Measurements from ENCODE around the gene NPR2. TPM values are rescaled to one million over a fixed set of nuclear protein-coding genes. Genes with fewer than 3 reads are reported as not detected.
A peak's percentile ranks its signal among the peaks of the same experiment; 100 is the strongest.

Gene NPR2
- total RNA-seq, 6 experiments from 2014 or later: 2.8 to 34.5 (median 13.1) TPM

- TF ChIP-seq POLR2A (IDR thresholded peaks at IDR 0.05): no peak
- TF ChIP-seq, protein P1, sequence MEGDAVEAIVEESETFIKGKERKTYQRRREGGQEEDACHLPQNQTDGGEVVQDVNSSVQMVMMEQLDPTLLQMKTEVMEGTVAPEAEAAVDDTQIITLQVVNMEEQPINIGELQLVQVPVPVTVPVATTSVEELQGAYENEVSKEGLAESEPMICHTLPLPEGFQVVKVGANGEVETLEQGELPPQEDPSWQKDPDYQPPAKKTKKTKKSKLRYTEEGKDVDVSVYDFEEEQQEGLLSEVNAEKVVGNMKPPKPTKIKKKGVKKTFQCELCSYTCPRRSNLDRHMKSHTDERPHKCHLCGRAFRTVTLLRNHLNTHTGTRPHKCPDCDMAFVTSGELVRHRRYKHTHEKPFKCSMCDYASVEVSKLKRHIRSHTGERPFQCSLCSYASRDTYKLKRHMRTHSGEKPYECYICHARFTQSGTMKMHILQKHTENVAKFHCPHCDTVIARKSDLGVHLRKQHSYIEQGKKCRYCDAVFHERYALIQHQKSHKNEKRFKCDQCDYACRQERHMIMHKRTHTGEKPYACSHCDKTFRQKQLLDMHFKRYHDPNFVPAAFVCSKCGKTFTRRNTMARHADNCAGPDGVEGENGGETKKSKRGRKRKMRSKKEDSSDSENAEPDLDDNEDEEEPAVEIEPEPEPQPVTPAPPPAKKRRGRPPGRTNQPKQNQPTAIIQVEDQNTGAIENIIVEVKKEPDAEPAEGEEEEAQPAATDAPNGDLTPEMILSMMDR (IDR thresholded peaks at IDR 0.05): no peak
- H3K9me3 ChIP-seq: no peaks in the 10 kb centered on the region
- DNase-seq: no peak
- WGBS (ENCODE audit: insufficient coverage, low coverage, low lambda C conversion rate, missing lambda C conversion rate): 100% methylated on average over 2 of the region's 2 CpGs
- ATAC-seq: no peak
- no peaks in the 10 kb centered on the region for H3K27me3 ChIP-seq
- H3K27ac ChIP-seq: no peak overlapping the region
- H3K36me3 ChIP-seq: no peaks in the 10 kb centered on the region
- no peak overlapping the region for H3K4me3 ChIP-seq
- intact Hi-C loops (cut with DNase I): no loop called here
- peaks cover 0 to 17% (median 9%) of the 10 kb centered on the region in 4 donors for H3K4me1 ChIP-seq
Observed at GRCh38 chr9:35766997-35767396, 24.4 kb upstream of the NPR2 start.

- no peaks in the 10 kb centered on the region for H3K9me3 ChIP-seq
- peaks cover 0 to 18% (median 11%) of the 10 kb centered on the region in 4 donors for H3K4me1 ChIP-seq
- intact Hi-C loops (cut with DNase I): no loop called here
- DNase-seq (no peak), ATAC-seq (no peak)
- no peak overlapping the region for H3K27ac ChIP-seq
- H3K27me3 ChIP-seq: no peaks in the 10 kb centered on the region
- no peaks in the 10 kb centered on the region for H3K36me3 ChIP-seq
- WGBS (ENCODE audit: insufficient coverage, low coverage, low lambda C conversion rate, missing lambda C conversion rate): 88% methylated on average over 1 of the region's 1 CpG
- H3K4me3 ChIP-seq: no peak overlapping the region
- no peak for TF ChIP-seq POLR2A (IDR thresholded peaks at IDR 0.05)
- TF ChIP-seq, protein P1 (IDR thresholded peaks at IDR 0.05): no peak
Observed at GRCh38 chr9:35767458-35767857, 23.9 kb upstream of the NPR2 start.

DNA sequence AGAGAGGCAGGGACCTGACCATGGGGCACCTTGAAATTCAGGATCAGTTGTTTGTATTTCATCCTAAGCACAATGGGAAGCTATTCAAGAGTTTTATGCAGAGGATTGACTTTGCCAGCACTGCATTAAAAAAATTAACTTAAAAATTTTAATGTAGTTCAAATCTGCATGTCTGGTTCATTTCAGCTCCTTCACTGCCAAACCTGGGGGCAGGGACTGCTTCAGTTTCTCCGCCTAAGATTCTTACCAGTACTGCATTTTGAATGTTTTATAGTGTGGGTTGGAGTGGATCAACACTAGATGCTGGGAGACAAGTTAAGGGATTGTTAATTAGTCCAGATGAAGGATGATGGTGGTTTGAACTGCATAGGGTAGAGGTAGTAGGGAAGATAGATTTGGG, 21.6 kb upstream of the NPR2 start:
- H3K4me1 ChIP-seq: peaks cover 0 to 20% (median 12%) of the 10 kb centered on the region in 4 donors
- no peak overlapping the region for H3K27ac ChIP-seq
- DNase-seq (no peak), ATAC-seq (no peak)
- WGBS (ENCODE audit: insufficient coverage, low coverage, low lambda C conversion rate, missing lambda C conversion rate): 92% methylated on average over 1 of the region's 1 CpG
- intact Hi-C loops (cut with DNase I): no loop called here
- H3K9me3 ChIP-seq: no peaks in the 10 kb centered on the region
- TF ChIP-seq, protein P1 (IDR thresholded peaks at IDR 0.05): no peak
- TF ChIP-seq POLR2A (IDR thresholded peaks at IDR 0.05): no peak
- no peaks in the 10 kb centered on the region for H3K36me3 ChIP-seq
- H3K4me3 ChIP-seq: no peak overlapping the region
- H3K27me3 ChIP-seq: no peaks in the 10 kb centered on the region

GRCh38 chr9:35771075-35771433, 20.3 kb upstream of the NPR2 start:
- H3K27me3 ChIP-seq: no peaks in the 10 kb centered on the region
- intact Hi-C loops (cut with DNase I): no loop called here
- H3K4me3 ChIP-seq: peak overlapping the region in 1 of 3 donors; percentile 9
- WGBS (ENCODE audit: insufficient coverage, low coverage, low lambda C conversion rate, missing lambda C conversion rate): 11% methylated on average over 4 of the region's 4 CpGs
- TF ChIP-seq, protein P1 (IDR thresholded peaks at IDR 0.05): no peak
- no peak for TF ChIP-seq POLR2A (IDR thresholded peaks at IDR 0.05)
- peak overlapping the region; percentile 4 to 18 (median 7) for H3K27ac ChIP-seq
- ATAC-seq (peak; percentile 68 to 80 (median 72)), DNase-seq (no peak)
- H3K9me3 ChIP-seq: no peaks in the 10 kb centered on the region
- no peaks in the 10 kb centered on the region for H3K36me3 ChIP-seq
- H3K4me1 ChIP-seq: peaks cover 0 to 29% (median 12%) of the 10 kb centered on the region in 4 donors

GRCh38 chr9:35771534-35771933, 19.9 kb upstream of the NPR2 start:
- no peak for DNase-seq
- no peak overlapping the region for H3K4me3 ChIP-seq

More at GRCh38 chr9:35771534-35771933, 19.9 kb upstream of the NPR2 start:
- Histone ChIP-seq H3K36me3 (no peaks in the 10 kb centered on the region), H3K27ac (peak overlapping the region in 2 of 3 donors; percentile 4 to 18), H3K27me3 (no peaks in the 10 kb centered on the region), H3K4me1 (peaks cover 0 to 29% (median 12%) of the 10 kb centered on the region in 4 donors), H3K9me3 (no peaks in the 10 kb centered on the region)
- ATAC-seq: peak; percentile 27 to 64 (median 49)
- TF ChIP-seq, protein P1 (IDR thresholded peaks at IDR 0.05): no peak
- no peak for TF ChIP-seq POLR2A (IDR thresholded peaks at IDR 0.05)
- 29% methylated on average over 1 of the region's 1 CpG for WGBS (ENCODE audit: insufficient coverage, low coverage, low lambda C conversion rate, missing lambda C conversion rate)
- intact Hi-C loops (cut with DNase I): no loop called here
